ENCODE data around the gene NEK9. TPM values are rescaled to one million over a fixed set of nuclear protein-coding genes. Genes with fewer than 3 reads are reported as not detected.
A peak's percentile ranks its signal among the peaks of the same experiment; 100 is the strongest.
"Not testable (repeated sequence)": the region's sequence is repeated elsewhere in the genome, so short reads cannot be mapped to it uniquely, and the experiment has no call there.

Gene NEK9
- total RNA-seq, 4 donors from 2014 or later, result 76.1 to 109 (median 94.4) TPM

GRCh38 chr14:75069811-75070145 lies 57.1 kb downstream of the NEK9 start:
- Histone ChIP-seq H3K36me3 (no peaks in the 10 kb centered on the region), H3K9me3 (no peaks in the 10 kb centered on the region), H3K27me3 (no peaks in the 10 kb centered on the region), H3K4me1 (peaks cover 0 to 43% (median 26%) of the 10 kb centered on the region in 4 donors), H3K4me3 (peak overlapping the region; percentile 22 to 60 (median 47)), H3K27ac (peak overlapping the region; percentile 64 to 94 (median 87))
- WGBS, 2 donors, result 29 to 35% methylated on average over 7 to 8 of the region's 12 CpGs
- peak in 1 of 2 donors; percentile 32 for DNase-seq (ENCODE audit: low spot score in 2 of 2)
- TF ChIP-seq CTCF (IDR thresholded peaks at IDR 0.05), result no peak
- TF ChIP-seq POLR2A (IDR thresholded peaks at IDR 0.05), result no peak
- TF ChIP-seq EP300 (IDR thresholded peaks at IDR 0.05), result no peak

- H3K36me3 ChIP-seq, result no peaks in the 10 kb centered on the region
- peak; percentile 93 for DNase-seq (ENCODE audit: low spot score in 2 of 2)
Observed at GRCh38 chr14:75069121-75069810, 57.6 kb downstream of the NEK9 start, which contains the start of gene ZC2HC1C. Gene ZC2HC1C (plus strand): TSS chr14:75069641. CDS start chr14:75070574, 933 bp downstream.

GRCh38 chr14:75068294-75069120 lies 58.3 kb downstream of the NEK9 start:
- TF ChIP-seq CTCF (IDR thresholded peaks at IDR 0.05), result no peak
- no peak for TF ChIP-seq POLR2A (IDR thresholded peaks at IDR 0.05)
- no peak for TF ChIP-seq EP300 (IDR thresholded peaks at IDR 0.05)

More at GRCh38 chr14:75069121-75069810, 57.6 kb downstream of the NEK9 start, which contains the start of gene ZC2HC1C:
- Histone ChIP-seq H3K27me3 (no peaks in the 10 kb centered on the region), H3K4me1 (peaks cover 0 to 48% (median 26%) of the 10 kb centered on the region in 4 donors), H3K4me3 (peak within 1 kb of the TSS; percentile 22 to 60 (median 47)), H3K9me3 (no peaks in the 10 kb centered on the region), H3K27ac (peak within 1 kb of the TSS; percentile 64 to 94 (median 87))
- TF ChIP-seq CTCF (IDR thresholded peaks at IDR 0.05), result peak in 2 of 5 experiments; percentile 18 to 35
- TF ChIP-seq POLR2A (IDR thresholded peaks at IDR 0.05), result peak; percentile 12 to 48
- TF ChIP-seq EP300 (IDR thresholded peaks at IDR 0.05), result peak; percentile 91 to 95
- 1 to 4% methylated on average over 20 to 27 of the region's 58 CpGs for WGBS, 2 donors

GRCh38 chr14:75067765-75068164 lies 59.1 kb downstream of the NEK9 start:
- Histone ChIP-seq H3K4me3 (peak overlapping the region in 1 of 4 donors; percentile 58), H3K27ac (peak overlapping the region; percentile 64 to 94 (median 87)), H3K4me1 (peaks cover 0 to 55% (median 33%) of the 10 kb centered on the region in 4 donors)
- H3K27me3 ChIP-seq; DNase-seq (ENCODE audit: low spot score in 2 of 2); H3K9me3 ChIP-seq; H3K36me3 ChIP-seq: not testable (repeated sequence)
- WGBS, 2 donors, result 81 to 83% methylated on average over 4 of the region's 4 CpGs

More at GRCh38 chr14:75068294-75069120, 58.3 kb downstream of the NEK9 start:
- DNase-seq (ENCODE audit: low spot score in 2 of 2), result no peak
- Histone ChIP-seq H3K9me3 (no peaks in the 10 kb centered on the region), H3K27me3 (no peaks in the 10 kb centered on the region), H3K4me1 (peaks cover 0 to 51% (median 26%) of the 10 kb centered on the region in 4 donors), H3K36me3 (no peaks in the 10 kb centered on the region), H3K27ac (peak overlapping the region; percentile 64 to 94 (median 87)), H3K4me3 (peak overlapping the region; percentile 22 to 60 (median 47))
- 7 to 11% methylated on average over 15 of the region's 15 CpGs for WGBS, 2 donors

GRCh38 chr14:75067212-75067611 lies 59.6 kb downstream of the NEK9 start:
- no peak for DNase-seq (ENCODE audit: low spot score in 2 of 2)
- Histone ChIP-seq H3K9me3 (no peaks in the 10 kb centered on the region), H3K36me3 (no peaks in the 10 kb centered on the region), H3K4me3 (no peak overlapping the region), H3K27me3 (no peaks in the 10 kb centered on the region), H3K4me1 (peaks cover 0 to 56% (median 34%) of the 10 kb centered on the region in 4 donors), H3K27ac (peak overlapping the region in 1 of 4 donors; percentile 92)
- 49 to 53% methylated on average over 1 of the region's 1 CpG for WGBS, 2 donors
- TF ChIP-seq CTCF (IDR thresholded peaks at IDR 0.05), result no peak
- TF ChIP-seq POLR2A (IDR thresholded peaks at IDR 0.05), result no peak
- TF ChIP-seq EP300 (IDR thresholded peaks at IDR 0.05), result no peak
